Adrenal gland (tissue), 5 donors: Measurements from ENCODE around the gene APOD.

ENCODE experiments used
- CTCF ChIP-seq, 6 experiments: fragments of 450-650 bp in 4 of 6; fragments of 200-600 bp in 2 of 6; sonication (generic) in 1 of 6; IDR thresholded peaks; 1 replicate in 5 of 6; 2 replicates in 1 of 6; pipeline versions ENCODE4 v1.5.1 to v1.8.0; 2016 to 2021; ENCODE audit warnings: antibody characterized with exemption in 6 of 6, mild to moderate bottlenecking in 2 of 6, moderate library complexity in 1 of 6
- POLR2A ChIP-seq, 2 donors: fragments of 450-650 bp; IDR thresholded peaks; one replicate each; pipeline ENCODE4 v1.6.1; 2017; ENCODE audit warnings: antibody characterized with exemption in 2 of 2, mild to moderate bottlenecking in 2 of 2, moderate library complexity in 1 of 2
- donor health status: DM: no; HTN: no; CAD: no.

GRCh38 chr3:195591220-195591619 is 7.5 kb upstream of the APOD start:
- TF ChIP-seq CTCF (IDR thresholded peaks at IDR 0.05): no peak
- no peak for TF ChIP-seq POLR2A (IDR thresholded peaks at IDR 0.05)
